M059J (cell line): ENCODE measurements around the gene SMAD6. TPM values are rescaled to one million over a fixed set of nuclear protein-coding genes. Genes with fewer than 3 reads are reported as not detected.

ENCODE experiments used
- DNase-seq: peaks from one replicate; pipeline ENCODE4 v3.0.0-alpha.2; 2012; ENCODE audit warnings: low read depth
- total RNA-seq: library from RNA; depleted of rRNA; stranded (reverse); fragments of >200 nt; shearing (Covaris generic); gene quantifications from 2 replicates; pipeline ENCODE4 v1.2.3, GENCODE V29; 2014

Gene SMAD6
- total RNA-seq, 1 experiment from 2014 or later: 12.7 TPM

DNA sequence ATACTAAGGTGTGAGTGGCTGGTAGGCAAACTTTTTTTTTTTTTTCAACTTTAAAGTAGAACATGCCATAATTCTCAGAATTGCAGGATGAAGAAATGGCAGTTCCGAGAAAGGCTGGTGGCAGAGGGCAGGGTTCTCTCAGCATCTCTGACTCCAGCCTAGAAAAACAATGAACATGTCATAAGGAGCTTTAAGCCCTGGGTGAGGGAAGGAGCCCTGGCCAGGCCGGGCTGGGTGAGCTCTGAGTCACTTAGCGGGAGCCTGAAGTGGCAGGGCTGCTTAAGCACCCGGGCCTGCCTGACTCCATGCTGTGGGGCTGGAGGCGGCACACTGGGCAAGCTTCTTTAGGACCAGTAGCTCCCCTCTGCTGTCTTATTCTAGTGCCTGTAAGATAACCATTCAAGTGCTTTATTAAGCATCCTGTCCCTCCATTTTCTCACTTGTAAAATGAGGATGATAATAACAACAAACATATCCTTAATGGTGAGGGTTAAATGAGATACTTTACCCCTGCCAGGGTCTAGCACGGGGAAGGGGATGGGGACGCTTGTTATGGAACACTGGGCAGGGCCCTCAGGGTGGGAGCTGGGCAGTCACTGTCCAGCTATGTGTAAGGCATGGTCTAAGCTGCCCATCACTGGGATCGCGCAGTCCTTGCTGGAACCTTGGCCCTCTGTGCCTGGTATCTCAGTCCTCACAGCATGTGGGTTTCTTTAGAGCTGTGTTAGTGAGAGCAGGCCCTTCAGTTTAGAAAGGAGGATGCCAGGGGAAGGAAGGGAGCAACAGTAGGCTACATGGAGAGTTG is 18.4 kb downstream of the SMAD6 start:
- DNase-seq: peak; percentile 85

DNA sequence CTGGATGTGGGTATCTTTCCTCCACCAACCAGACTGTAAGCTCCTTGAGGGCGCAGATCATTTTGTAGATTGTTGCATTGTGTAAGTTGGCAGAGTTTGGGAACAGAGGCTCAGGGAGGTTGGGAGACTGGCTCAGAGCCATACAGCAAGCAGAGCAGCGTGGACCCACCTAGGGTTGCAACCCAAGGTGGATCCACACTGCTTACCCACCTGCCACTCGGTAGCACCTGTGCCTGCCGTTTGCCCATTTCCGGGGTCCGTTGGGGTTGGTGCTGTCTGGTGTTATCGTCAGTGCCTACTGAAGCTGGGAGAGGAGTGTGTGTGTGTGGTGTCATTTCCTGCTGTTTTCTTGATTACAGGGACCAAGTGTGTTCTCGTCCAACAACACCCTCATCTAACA is 19.0 kb downstream of the SMAD6 start:
- no peak for DNase-seq

DNA sequence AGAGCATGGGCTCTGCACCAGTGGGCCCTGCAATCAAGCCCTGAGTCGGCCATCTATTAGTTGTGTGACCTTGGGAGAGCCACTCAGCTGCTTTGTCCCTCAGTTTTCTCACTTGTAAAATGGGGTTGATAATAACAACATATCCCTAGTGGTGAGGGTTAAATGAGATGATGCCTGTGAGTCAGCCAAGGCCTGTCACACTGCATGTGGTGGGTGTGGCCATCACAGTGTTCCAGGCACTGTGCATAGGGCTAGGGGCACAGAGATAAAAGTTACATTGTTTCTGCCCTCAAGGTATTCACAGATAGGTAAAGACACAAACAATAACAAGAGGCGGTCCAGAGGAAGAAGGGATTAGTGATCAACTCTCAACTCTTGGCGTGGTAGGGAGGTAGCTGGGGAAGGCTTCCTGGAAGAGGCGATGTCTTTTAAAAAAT is 19.5 kb downstream of the SMAD6 start:
- no peak for DNase-seq

DNA sequence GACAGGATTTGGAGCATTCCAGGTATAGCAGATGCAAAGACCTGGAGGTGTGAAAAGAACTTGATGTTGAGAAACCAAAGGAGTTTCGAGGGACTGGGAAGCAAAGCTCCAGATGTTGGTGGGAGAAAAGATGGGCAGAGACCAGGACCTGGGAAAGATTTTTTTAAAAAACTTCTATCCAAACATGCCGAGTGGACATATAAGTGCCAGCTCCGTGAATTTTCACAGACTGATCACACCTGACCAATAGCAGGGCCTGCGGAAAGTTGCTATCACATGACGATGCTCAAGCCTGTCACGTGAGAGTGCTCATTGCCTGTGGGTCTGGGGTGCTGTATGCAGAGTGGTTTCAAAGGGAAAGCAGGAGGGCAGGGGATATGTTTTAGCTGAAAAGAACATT is 19.9 kb downstream of the SMAD6 start:
- no peak for DNase-seq

DNA sequence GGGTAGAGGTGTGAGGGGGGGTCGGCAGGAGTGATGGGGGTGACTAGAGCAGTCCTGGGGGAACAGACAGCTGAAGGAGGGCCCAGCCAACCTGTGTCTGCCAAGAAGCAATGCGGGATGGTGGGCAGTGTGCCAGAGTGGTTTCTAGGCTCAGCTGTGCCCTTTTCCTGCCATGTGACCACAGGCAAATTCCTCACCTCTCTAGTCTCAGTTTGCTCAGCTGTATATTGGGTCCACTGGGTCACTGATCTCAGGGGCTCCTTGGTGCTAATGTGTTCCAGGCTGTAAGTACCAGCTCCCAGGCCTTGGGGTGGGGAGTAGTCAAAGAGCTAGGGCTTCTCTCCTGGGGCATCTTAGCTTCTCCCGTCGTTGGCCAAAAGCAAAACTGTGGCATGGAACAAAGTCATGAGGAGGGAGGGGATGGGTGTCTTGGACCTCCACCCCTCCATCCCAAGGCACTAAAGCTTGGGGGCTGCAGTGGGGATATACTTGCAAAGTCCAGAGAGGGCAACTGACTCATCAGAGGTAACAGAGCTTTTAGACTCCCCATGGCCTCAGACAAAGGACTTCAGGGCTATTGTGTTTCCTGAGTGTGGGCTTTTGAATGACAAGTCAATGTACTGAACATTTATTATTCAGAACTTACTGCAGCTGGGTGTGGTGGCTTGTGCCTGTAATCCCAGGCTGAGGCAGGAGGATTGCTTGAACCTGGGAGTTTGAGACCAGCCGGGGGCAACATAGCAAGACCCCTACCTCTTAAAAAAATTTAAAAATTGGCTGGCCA is 20.9 kb downstream of the SMAD6 start:
- no peak for DNase-seq

DNA sequence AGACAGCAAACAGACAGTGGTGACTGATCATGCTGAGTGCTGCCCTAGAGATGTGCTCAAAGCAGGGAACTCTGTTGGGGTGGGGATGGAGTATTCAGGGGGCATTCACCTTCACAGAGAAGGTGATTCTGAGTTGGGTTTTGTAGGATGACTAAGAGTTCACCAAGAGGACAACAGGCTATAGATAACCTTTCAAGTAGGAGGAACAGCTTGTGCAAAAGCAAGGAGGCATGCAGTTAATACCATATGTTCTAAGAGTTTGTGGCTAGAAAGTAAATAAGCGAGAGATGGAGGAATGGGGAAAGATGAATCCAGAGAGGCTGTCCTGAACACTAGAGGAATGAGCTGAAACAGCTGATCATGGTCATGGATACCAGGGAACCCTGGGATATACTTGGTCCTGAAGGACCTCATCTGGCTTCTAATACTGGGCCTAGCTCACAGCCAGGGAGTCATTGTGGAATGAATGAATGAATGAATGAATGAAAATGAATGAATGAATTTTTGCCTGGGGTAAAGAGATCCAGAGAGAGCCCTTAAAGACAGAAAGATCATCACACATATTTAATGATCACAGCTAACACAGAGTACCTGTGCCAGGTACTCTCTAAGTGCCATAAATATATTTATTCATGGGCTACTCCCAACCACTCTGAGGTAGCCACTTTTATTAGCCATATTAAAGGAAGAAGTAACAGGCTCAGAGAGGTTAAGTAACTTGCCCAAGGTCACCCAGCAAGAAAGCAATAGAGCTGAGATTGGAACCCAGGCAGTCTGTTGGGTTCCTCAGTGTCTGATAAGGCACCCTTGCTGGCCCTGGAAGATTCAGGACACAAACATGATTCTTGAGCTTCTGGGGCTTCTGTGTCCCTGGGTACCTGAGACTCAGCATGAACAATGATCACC is 22.0 kb downstream of the SMAD6 start:
- DNase-seq: no peak

DNA sequence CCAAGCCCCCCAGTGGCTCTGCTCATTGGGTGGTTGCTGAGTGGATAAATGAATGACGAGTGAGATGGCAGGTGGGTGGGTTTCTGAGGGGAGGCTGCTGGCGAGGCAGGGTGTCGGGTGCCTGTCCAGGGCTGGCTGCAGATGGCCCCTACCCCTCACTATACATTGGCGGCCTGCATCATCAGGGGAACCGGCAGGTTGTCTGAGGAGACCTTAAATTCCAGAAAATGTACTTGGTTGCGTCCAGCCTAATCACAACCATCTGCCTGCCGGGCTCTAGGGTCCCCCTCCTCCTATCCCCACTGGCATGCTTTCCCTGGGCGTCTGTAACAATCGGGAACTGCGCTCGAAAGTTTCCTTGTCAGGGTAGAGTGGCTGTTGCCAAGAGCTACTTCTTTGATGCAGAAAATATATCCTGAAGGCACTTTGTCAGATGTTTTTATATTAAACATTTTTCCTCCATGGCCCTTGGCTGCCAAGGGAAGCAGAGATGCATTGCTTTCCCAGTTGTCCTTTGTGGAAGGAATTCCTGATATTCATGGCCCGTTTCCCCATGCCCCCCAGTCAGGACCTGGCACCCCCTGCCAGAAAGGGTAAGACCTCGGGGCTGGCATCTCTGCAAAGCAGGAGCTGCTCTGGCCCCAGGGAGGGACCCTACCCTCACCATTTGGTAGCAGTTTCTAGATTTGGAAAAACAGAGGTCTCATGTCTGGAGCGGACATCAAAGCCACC is 22.9 kb downstream of the SMAD6 start:
- DNase-seq: no peak

DNA sequence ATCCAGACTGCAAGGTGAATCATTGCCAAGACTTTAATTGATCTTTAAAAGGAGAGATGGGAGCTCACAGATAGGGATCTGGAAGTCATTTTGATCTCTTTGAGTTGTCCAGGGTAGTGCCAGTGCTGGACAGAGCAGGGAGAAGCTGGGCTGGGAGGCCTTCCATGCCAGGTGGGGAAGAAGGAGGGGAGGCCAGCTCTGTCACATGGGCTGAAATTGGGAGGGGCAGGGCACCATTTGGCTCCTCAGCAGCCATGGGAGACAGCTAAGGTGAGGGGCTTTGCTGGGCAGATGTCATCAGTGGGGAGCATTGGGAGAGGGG is 23.4 kb downstream of the SMAD6 start:
- no peak for DNase-seq

DNA sequence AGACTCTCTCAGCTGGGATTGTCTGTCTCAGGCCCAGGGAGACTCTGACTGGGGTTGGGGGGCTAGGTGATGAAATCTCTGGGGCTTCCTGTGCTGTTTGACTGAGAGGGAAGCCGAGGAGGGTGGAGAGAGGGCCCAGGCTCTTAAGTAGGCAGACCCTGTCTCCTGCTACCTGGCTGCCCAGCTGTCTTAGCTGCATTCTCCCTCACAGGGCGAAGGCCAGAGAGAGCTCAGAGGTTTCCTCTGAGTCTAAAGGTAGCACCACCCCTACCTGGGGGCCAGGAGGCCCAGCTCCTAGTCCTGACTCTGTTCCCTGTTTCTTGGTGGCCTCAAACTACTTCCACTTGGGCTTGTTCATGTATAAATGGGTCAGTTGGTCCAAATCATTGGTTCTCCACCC is 24.4 kb downstream of the SMAD6 start:
- no peak for DNase-seq

DNA sequence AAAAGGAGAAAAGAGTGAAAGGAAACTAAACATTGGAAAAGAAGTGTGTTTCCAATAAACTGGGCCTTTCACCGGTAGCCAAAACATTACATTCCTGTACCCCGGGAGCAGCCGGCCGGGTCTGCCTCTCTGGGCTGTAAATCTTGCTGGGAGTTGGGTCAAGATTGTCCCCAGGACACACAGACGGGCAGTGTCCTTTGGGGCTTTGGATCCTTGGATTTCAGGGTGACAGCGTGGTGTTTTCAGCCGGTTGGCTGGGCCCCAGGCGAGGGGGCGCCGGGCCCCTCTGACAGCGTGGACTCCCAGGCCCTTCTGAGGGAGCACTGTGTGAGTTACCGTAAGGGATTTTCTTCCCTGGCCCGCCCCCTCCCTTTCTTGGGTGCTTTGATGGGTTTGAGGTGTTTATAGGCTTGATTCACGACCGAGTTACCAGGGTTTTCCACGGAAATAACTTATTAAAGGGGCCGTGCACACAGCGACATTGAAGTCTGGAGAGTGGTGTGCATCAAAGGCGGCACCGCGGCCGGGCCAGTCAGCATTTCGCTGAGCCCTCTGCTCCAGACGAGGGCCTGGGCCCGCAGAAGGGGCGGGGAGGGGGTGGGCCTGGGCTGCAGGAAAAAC is 27.4 kb downstream of the SMAD6 start:
- no peak for DNase-seq

DNA sequence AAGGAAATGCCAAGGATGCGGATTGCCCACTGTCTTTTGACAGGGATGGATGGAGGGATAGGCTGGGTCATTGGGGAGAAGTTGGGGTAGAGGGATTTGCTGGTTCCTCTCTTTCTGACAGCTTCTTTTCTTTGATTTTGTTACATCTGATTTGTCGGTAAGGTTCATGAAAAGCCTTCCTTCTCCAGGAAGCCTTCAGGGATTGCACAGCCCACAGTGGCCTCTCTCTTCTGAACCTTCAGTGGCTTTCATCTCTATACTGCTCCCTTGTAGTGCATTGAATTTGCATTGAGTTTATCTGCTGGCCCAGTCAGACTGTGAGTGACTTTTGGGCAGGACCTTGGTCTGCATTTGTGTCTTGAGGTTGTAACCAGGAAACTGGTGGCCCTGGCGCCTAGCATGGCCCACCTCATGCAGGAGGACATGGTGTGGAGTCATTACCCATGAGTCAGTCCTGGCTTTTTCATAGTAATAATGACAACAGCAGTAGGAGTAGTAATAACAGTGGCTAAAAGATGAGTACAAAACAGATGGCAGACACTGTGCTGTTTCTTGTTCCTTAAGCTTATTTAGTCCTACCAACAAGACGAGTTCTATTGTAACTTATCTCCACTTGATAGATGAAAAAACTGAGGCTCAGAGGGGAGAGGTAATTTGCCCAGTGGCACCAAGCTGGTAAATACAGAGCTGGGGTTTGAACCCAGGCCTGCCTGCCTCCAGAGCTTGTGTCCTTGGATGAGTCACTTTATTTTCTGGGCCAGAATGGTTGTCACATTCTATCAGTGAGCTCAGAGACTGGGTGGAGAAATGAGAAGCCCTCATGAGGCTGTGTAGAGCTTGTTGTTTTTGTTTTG is 28.4 kb downstream of the SMAD6 start:
- DNase-seq: peak; percentile 70

DNA sequence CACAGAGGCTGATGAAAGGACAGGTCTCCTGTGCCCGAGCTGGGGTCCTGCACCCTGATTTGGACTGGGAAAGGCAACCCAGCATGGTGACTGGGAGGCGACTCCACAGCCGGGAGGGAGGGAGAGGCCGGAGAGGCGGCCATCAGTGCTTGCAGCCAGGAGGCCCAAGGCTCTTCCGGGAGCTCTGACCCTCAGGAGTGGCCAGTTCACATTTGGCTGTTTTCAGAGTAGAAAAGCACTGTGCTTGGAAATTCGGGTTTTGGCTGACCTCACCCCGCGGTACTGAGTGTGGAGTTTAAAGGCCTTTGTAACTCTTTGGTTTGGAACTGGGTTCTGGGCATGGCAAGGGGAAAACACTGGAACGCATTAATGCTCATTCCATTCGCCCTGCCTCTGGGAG is 31.9 kb downstream of the SMAD6 start:
- DNase-seq: no peak

DNA sequence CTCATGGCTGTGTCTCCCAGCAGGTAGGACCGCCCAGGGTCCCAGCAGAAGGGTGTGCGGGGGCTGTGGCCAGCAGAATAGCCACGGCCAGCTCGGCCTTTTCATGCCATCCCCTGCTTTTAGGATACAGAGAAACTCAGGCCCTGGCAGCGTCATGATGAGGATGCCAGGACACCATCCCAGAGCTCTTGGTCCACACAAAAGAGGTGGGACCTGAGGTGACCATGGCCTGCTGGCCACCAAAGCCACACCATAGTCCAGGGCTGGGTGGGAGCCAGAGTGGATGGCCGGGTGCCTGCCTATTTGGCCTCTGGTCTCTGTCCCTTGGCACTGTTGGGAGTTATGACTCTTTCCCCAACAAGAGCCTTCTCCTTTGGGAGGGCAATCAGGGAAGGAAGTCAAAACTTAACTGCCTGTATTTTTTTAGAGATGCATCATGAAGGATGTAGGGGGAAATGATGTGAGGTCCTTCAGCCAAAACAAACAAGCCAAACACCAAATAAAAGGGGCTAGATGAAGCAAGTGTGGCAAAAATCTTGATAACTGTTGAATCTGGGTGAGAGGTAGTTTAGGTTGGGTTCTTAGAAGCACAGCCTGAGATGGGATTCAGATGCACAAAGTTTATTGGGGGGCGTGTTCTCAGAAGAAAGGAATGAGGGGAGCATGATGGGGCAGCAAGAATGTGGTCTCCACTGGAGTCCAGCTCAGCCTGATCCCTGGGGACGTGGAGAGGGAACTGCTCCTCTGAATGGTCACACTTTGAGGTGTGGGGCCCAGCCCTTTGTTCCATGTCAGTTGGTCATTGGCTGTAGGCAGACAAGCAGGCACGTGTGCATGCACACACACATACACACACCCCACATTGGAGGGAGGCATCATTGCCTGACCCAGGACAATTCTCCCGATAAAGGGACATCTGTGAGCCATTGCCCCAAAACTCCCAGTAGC is 33.2 kb downstream of the SMAD6 start:
- DNase-seq: no peak

DNA sequence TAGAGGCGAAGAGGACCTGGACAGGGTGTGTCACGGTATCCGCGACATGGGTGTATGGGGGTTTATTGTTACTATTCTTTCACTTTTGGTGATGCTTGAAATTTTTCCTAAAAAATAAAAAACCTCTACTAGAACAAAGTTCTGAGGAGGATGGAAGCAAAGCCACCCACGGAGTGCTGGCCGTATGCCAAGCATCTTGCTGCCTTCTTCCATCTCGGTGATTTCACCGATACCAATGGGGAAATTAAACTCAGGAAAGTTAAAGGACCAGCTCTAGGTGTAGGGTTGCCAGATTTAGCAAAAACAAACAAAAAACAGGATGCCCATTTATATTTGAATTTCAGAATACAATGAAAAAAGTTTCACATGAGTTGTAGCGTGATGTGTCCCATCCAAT is 33.9 kb downstream of the SMAD6 start:
- no peak for DNase-seq

DNA sequence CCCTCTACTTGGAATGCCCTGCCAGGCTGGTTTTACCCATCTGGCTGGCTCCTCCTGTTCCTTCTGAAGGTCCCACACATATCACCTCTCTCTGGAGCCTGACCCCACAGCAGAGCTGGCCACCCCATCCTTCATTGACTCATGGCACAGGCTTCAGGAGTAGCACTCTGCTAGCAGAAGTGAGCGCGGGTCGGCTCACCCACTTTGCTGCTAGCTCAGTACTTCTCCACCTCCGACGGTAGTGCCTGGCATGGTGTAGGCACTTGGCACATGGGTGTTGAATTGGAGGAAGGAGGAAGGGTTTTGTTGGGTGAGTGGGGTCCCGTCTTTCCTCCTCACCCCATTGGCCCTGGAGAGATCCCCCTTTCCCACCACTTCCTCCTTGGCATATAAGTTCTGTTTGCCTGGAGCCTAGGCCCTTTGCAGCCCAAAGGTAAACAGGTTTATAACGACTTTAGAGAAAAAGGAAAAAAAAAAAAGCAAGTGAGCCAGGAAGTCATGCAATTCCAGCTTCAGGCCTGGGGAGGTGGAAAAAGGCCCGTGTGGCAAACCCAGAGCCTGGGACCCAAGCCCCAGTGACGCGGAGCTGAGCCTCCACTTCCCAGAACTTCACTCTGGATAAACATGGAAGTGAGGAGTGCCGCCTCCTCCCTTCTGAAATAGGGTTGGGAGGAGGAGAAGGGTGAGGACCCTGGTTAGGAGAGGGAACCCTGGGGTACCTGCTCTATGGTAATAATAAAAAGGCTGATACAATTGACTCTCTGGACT is 35.4 kb downstream of the SMAD6 start:
- no peak for DNase-seq

DNA sequence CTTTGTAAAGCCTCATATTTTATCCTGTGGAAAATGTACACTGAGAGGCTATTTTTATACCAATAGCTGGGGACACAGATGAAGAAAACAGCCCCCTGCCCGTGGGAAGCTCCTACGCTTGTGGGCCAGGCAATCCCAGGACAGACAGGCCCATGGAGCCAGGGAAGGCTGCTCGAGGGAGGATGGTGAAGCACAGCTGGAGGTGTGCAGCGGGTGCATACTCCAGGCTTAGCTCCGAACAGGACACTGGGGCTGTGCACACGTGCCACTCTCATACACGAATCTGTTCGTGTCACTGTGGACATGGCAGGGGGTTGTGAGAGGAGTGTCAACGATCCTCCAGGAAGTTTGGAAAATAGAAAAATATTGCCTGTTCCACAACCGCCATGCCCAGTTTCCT is 36.1 kb downstream of the SMAD6 start:
- no peak for DNase-seq

DNA sequence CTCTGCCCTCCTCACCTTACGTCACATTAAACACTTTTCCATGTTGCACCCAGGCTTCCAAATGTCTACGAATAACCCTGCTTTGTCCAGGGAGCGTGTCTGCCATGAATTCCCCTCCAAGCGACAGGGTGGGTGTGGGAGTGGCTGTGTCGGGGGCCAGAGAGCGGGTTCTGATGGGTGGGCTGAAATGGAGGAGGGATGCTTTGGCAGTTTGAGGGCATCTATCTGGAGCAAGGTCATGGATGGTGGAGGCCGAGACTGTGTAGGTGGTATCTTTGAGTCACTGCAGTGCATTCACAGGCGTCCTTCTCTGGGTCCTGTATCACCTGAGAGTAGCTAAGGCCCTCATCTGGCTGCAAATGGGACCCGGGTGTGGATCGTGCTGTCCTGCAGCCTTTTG is 36.6 kb downstream of the SMAD6 start:
- no peak for DNase-seq

DNA sequence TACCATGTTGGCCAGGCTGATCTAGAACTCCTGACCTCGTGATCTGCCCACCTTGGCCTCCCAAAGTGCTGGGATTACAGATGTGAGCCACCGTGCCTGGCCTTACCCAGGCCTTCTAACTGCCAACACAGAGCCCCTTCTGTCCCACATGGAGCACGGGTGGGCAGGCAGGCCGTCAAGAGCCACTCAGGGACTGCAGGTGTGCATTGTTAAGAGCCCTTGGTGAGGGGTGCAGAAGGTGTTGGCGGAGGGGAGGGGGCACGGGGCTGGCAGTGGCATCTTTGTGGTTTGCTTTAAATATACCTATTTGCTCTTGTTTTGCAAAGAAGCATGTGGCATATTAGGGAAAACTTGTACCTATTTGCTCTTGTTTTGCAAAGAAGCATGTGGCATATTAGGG is 37.3 kb downstream of the SMAD6 start:
- DNase-seq: no peak
